H9 (cell line): ENCODE results near the gene LRRC61. TPM values are rescaled to one million over a fixed set of nuclear protein-coding genes. Genes with fewer than 3 reads are reported as not detected.

Experiments used
- DNase-seq: peaks from one replicate; pipeline ENCODE4 v3.0.0-alpha.2; 2017
- H2AFZ ChIP-seq: one replicate; pipeline ENCODE4 v1.6.1; 2013; ENCODE audit warnings: mild to moderate bottlenecking, low read length, control low read depth, moderate library complexity
- H2AK5ac ChIP-seq: 2 replicates; pipeline ENCODE4 v1.6.1; 2013; ENCODE audit warnings: low read length, control low read depth, mixed read lengths; ENCODE audit not compliant: insufficient read length
- H2BK120ac ChIP-seq: one replicate; pipeline ENCODE4 v1.6.1; 2013; ENCODE audit warnings: low read depth, mild to moderate bottlenecking, low read length, control low read depth, inconsistent platforms; ENCODE audit not compliant: poor library complexity, severe bottlenecking
- H2BK12ac ChIP-seq: 2 replicates; pipeline ENCODE4 v1.6.1; 2013; ENCODE audit warnings: low read length, control low read depth, mixed read lengths, low read depth; ENCODE audit not compliant: insufficient read length
- H2BK15ac ChIP-seq: 2 replicates; pipeline ENCODE4 v1.6.1; 2013; ENCODE audit warnings: low read depth, low read length, control low read depth
- H2BK20ac ChIP-seq: one replicate; pipeline ENCODE4 v1.6.1; 2013; ENCODE audit warnings: low read depth, mild to moderate bottlenecking, low read length, control low read depth, inconsistent platforms; ENCODE audit not compliant: poor library complexity, severe bottlenecking
- H2BK5ac ChIP-seq: 2 replicates; pipeline ENCODE4 v1.6.1; 2013; ENCODE audit warnings: low read length, control low read depth, mixed read lengths; ENCODE audit not compliant: insufficient read length
- H3K14ac ChIP-seq: 2 replicates; pipeline ENCODE4 v1.6.1; 2013; ENCODE audit warnings: low read length, control low read depth; ENCODE audit not compliant: insufficient read depth
- H3K18ac ChIP-seq: 2 replicates; pipeline ENCODE4 v1.6.1; 2013; ENCODE audit warnings: low read depth, mild to moderate bottlenecking, mixed read lengths, low read length, control low read depth; ENCODE audit not compliant: insufficient read length
- H3K23ac ChIP-seq: 2 replicates; pipeline ENCODE4 v1.6.1; 2013; ENCODE audit warnings: low read length, control low read depth, mixed read lengths, low read depth; ENCODE audit not compliant: insufficient read length
- H3K23me2 ChIP-seq: 2 replicates; pipeline ENCODE4 v1.6.1; 2013; ENCODE audit warnings: low read depth, mild to moderate bottlenecking, mixed read lengths, low read length, control low read depth; ENCODE audit not compliant: insufficient read length, poor library complexity, severe bottlenecking
- H3K27ac ChIP-seq: 2 replicates; pipeline ENCODE4 v1.5.1; 2013; ENCODE audit warnings: low read length, control low read depth, mixed read lengths, low read depth; ENCODE audit not compliant: insufficient read length
- H3K27me3 ChIP-seq: 2 replicates; pipeline ENCODE4 v1.6.1; 2013; ENCODE audit warnings: low read length, control low read depth, inconsistent platforms; ENCODE audit not compliant: insufficient read depth
- H3K4ac ChIP-seq: 2 replicates; pipeline ENCODE4 v1.6.1; 2013; ENCODE audit warnings: low read depth, mild to moderate bottlenecking, control low read depth, inconsistent platforms, low read length, moderate library complexity
- H3K4me1 ChIP-seq: 2 replicates; pipeline ENCODE4 v1.6.1; 2013; ENCODE audit warnings: low read length, control low read depth, inconsistent platforms; ENCODE audit not compliant: insufficient read depth
- H3K4me2 ChIP-seq: 2 replicates; pipeline ENCODE4 v1.6.1; 2013; ENCODE audit warnings: low read length, control low read depth, mixed read lengths; ENCODE audit not compliant: insufficient read length, insufficient read depth
- H3K56ac ChIP-seq: 2 replicates; pipeline ENCODE4 v1.6.1; 2013; ENCODE audit warnings: low read depth, mild to moderate bottlenecking, mixed read lengths, low read length, control low read depth; ENCODE audit not compliant: insufficient read length
- H3K79me1 ChIP-seq: 2 replicates; pipeline ENCODE4 v1.6.1; 2013; ENCODE audit warnings: low read depth, mild to moderate bottlenecking, moderate library complexity, low read length, control low read depth, inconsistent platforms; ENCODE audit not compliant: insufficient read depth, poor library complexity, severe bottlenecking
- H3K79me2 ChIP-seq: 2 replicates; pipeline ENCODE4 v1.6.1; 2013; ENCODE audit warnings: low read length, control low read depth, inconsistent platforms; ENCODE audit not compliant: insufficient read depth
- H3K9ac ChIP-seq: 2 replicates; pipeline ENCODE4 v1.6.1; 2013; ENCODE audit warnings: low read length, control low read depth, mixed read lengths; ENCODE audit not compliant: insufficient read length; ENCODE audit errors: extremely low read depth
- H3K9me3 ChIP-seq: one replicate; pipeline ENCODE4 v1.6.1; 2013; ENCODE audit warnings: low read depth, low read length, inconsistent platforms; ENCODE audit not compliant: control insufficient read depth
- H3T11ph ChIP-seq: one replicate; pipeline ENCODE4 v1.6.1; 2013; ENCODE audit warnings: mild to moderate bottlenecking, low read length, control low read depth, inconsistent platforms
- H4K20me1 ChIP-seq: one replicate; pipeline ENCODE4 v1.6.1; 2013; ENCODE audit not compliant: control insufficient read depth, insufficient read length, insufficient read depth
- H4K5ac ChIP-seq: 2 replicates; pipeline ENCODE4 v1.6.1; 2013; ENCODE audit warnings: low read depth, mild to moderate bottlenecking, mixed read lengths, low read length, control low read depth; ENCODE audit not compliant: insufficient read length
- H4K8ac ChIP-seq: replicated peaks from 2 replicates; pipeline ENCODE4 v1.6.1; 2013; ENCODE audit warnings: low read length, control low read depth, mixed read lengths, low read depth; ENCODE audit not compliant: insufficient read length
- H4K91ac ChIP-seq: 2 replicates; pipeline ENCODE4 v1.6.1; 2013; ENCODE audit warnings: low read depth, mild to moderate bottlenecking, moderate library complexity, mixed read lengths, low read length, control low read depth; ENCODE audit not compliant: insufficient read length
- H3K27ac Mint-ChIP-seq, 3 experiments: 2 replicates in 2 of 3; 3 replicates in 1 of 3; pipeline ENCODE4 v1.8.0; 2020 to 2021; ENCODE audit warnings: mixed read lengths in 3 of 3, mild to moderate bottlenecking in 1 of 3, moderate library complexity in 1 of 3
- H3K27me3 Mint-ChIP-seq: 2 replicates; pipeline ENCODE4 v1.8.0; 2021; ENCODE audit warnings: low read depth, mild to moderate bottlenecking, moderate library complexity, mixed read lengths
- H3K36me3 Mint-ChIP-seq, 3 experiments: 2 replicates in 2 of 3; 3 replicates in 1 of 3; pipeline ENCODE4 v1.8.0; 2020 to 2021; ENCODE audit warnings: low read depth in 3 of 3, mixed read lengths in 3 of 3; ENCODE audit not compliant: insufficient read depth in 1 of 3
- H3K4me1 Mint-ChIP-seq, 2 experiments: 2 replicates each; pipeline ENCODE4 v1.8.0; 2020; ENCODE audit warnings: mixed read lengths in 2 of 2
- H3K4me3 Mint-ChIP-seq, 2 experiments: 2 replicates in 1 of 2; 3 replicates in 1 of 2; pipeline ENCODE4 v1.8.0; 2020 to 2021; ENCODE audit warnings: mild to moderate bottlenecking in 2 of 2, mixed read lengths in 2 of 2, moderate library complexity in 1 of 2
- H3K9me3 Mint-ChIP-seq, 2 experiments: 2 replicates in 1 of 2; 3 replicates in 1 of 2; pipeline ENCODE4 v1.8.0; 2020; ENCODE audit warnings: mild to moderate bottlenecking in 2 of 2, mixed read lengths in 2 of 2, moderate library complexity in 1 of 2
- CTCF ChIP-seq: fragments of 200-600 bp; sonication (generic); conservative IDR thresholded peaks from 3 replicates; pipeline ENCODE4 v1.8.0; 2021; ENCODE audit warnings: antibody characterized with exemption, mild to moderate bottlenecking
- WGBS: extraction: QIAGEN DNeasy Blood & Tissue Kit; methylation state at CpG from one replicate; pipeline ENCODE4 v1.1.7; 2013; ENCODE audit warnings: missing lambda C conversion rate, low lambda C conversion rate, mixed read lengths; ENCODE audit not compliant: insufficient read length; ENCODE audit errors: extremely low coverage; 5-methylcytosine and 5-hydroxymethylcytosine counted together
- total RNA-seq: library from RNA; stranded (reverse); gene quantifications from 2 replicates; pipeline ENCODE4 v1.2.1, GENCODE V29; 2021

The LRRC61 gene
- total RNA-seq, 1 experiment from 2014 or later: 24.4 TPM

- Histone ChIP-seq H3K23me2 (no peaks in the 10 kb centered on the region), H4K91ac (no peak overlapping the region), H4K8ac (no peak overlapping the region), H3K79me1 (no peaks in the 10 kb centered on the region), H3K9me3 (no peaks in the 10 kb centered on the region), H4K20me1 (no peaks in the 10 kb centered on the region), H2BK12ac (no peak overlapping the region), H2BK20ac (no peak overlapping the region), H3K4me2 (no peak overlapping the region), H3K4me1 (0 out of 2 replicates have a peak, but pooled peaks cover 3% of the 10 kb centered on the region), H3K27ac (no peak overlapping the region), H3K18ac (no peak overlapping the region), H3K56ac (no peak overlapping the region), H3K27me3 (no peaks in the 10 kb centered on the region), H3K23ac (no peak overlapping the region), H3T11ph (no peak overlapping the region), H3K79me2 (no peaks in the 10 kb centered on the region), H2BK15ac (no peak overlapping the region), H3K9ac (no peak overlapping the region), H4K5ac (no peak overlapping the region), H3K4ac (no peak overlapping the region), H2AFZ (no peak overlapping the region), H2AK5ac (no peak overlapping the region), H3K14ac (no peak overlapping the region), H2BK5ac (no peak overlapping the region), H2BK120ac (no peak overlapping the region)
- Mint-ChIP-seq H3K4me1 (peaks cover 7 to 15% of the 10 kb centered on the region in 2 experiments; a peak in 3 of 4 replicates), H3K4me3 (no peak overlapping the region), H3K27ac (no peak overlapping the region), H3K27me3 (no peaks in the 10 kb centered on the region; the same call in 1 of the 2 replicates), H3K36me3 (peaks cover 0 to 4% (median 0%) of the 10 kb centered on the region in 3 experiments; a peak in 1 of 7 replicates), H3K9me3 (peaks cover 4 to 7% of the 10 kb centered on the region in 2 experiments; a peak in 3 of 5 replicates)
- TF ChIP-seq CTCF: no peak
- WGBS: no CpG with 5 or more reads among the region's 1 CpG
- DNase-seq: no peak
Measured at GRCh38 chr7:150355666-150356059, 32.5 kb downstream of the LRRC61 start.
